ENCODE measurements around the gene SFXN3. TPM values are rescaled to one million over a fixed set of nuclear protein-coding genes. Genes with fewer than 3 reads are reported as not detected.

SFXN3 gene
- total and polyA plus RNA-seq, 10 of the 15 experiments (the other 5 are each of a cell fraction or from before 2014, with no cell fraction given), result 0.05 to 11.3 (median 1.2) TPM

DNA sequence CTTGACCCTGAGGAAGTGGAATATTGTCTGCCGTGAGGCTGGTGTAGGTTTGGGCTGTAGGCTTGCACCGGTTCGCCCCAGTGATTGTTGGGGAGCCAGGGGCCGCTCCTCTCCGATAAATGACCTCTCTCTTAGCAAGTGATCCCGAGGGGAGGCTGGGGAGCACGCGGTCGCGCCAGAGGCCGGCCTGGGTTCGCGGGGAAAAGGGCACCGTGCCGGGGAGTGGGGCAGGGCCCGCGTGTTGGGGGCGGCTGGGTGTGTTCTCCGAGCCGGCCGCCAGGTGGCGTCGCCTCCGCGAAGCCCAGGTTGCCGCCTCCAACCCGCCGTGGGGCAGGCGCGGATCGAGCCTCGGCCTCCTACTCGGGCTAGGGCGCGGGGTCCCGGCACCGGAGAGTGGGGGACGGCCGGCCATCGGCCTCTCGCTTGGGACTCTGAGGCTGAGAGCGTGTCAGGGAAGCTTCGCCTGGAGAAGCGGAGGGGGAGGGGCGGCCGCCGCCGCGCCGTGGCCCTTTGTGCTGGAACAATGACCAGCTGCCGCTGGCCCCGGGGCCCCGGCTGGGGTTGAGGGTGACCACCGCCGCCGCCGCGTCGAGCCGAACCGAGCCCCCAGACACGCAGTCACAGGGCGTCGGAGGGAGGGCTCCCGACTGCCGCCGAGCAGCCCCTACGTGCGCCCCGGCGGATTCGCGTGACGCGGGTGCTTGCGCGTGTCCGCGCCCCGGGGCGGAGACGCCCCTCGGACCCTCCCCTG lies 31.9 kb upstream of the SFXN3 start (continued):
- TF ChIP-seq ATF7 (IDR thresholded peaks at IDR 0.05; ENCODE audit: low read depth) (no peak), NR2F1 (conservative IDR thresholded peaks at IDR 0.05) (peak; percentile 48; the same call in 1 of the 2 replicates), SIX5 (IDR thresholded peaks at IDR 0.05; ENCODE audit: low read depth, low read length, severe bottlenecking) (no peak), IKZF1 (conservative IDR thresholded peaks at IDR 0.05) (peak; percentile 78), FOXM1 (IDR thresholded peaks at IDR 0.05; ENCODE audit: low read depth, low read length) (no peak), YY1 (IDR thresholded peaks at IDR 0.05; ENCODE audit: low read depth, low read length) (peak; percentile 64), SMC3 (IDR thresholded peaks at IDR 0.05; ENCODE audit: borderline replicate concordance, low read length) (peak; percentile 43), MYB (IDR thresholded peaks at IDR 0.05; ENCODE audit: borderline replicate concordance, low read depth, low read length) (no peak), ESRRA (IDR thresholded peaks at IDR 0.05; ENCODE audit: low read length) (no peak), POLR2AphosphoS5 (IDR thresholded peaks at IDR 0.05; ENCODE audit: low read length) (no peak), MXI1 (IDR thresholded peaks at IDR 0.05; ENCODE audit: low read depth, low read length) (0 out of 2 replicates have a peak, but pooled peaks have one; percentile 9), BCL11A (IDR thresholded peaks at IDR 0.05; ENCODE audit: low read depth, low read length) (no peak), ZNF622 (IDR thresholded peaks at IDR 0.05) (no peak), RELA (IDR thresholded peaks at IDR 0.05; ENCODE audit: borderline replicate concordance, partially characterized antibody) (peak; percentile 14), RB1 (IDR thresholded peaks at IDR 0.05; ENCODE audit: borderline replicate concordance) (peak; percentile 86; the same call in 1 of the 2 replicates), YBX1 (IDR thresholded peaks at IDR 0.05) (no peak), ZSCAN29 (IDR thresholded peaks at IDR 0.05) (0 out of 2 replicates have a peak, but pooled peaks have one; percentile 5), POLR2AphosphoS2 (IDR thresholded peaks at IDR 0.05; ENCODE audit: low read depth, low read length) (peak; percentile 79; the same call in 1 of the 2 replicates)
- TF ChIP-seq, protein P1, sequence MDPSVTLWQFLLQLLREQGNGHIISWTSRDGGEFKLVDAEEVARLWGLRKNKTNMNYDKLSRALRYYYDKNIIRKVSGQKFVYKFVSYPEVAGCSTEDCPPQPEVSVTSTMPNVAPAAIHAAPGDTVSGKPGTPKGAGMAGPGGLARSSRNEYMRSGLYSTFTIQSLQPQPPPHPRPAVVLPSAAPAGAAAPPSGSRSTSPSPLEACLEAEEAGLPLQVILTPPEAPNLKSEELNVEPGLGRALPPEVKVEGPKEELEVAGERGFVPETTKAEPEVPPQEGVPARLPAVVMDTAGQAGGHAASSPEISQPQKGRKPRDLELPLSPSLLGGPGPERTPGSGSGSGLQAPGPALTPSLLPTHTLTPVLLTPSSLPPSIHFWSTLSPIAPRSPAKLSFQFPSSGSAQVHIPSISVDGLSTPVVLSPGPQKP (IDR thresholded peaks at IDR 0.05; ENCODE audit: low read depth, low read length), result no peak
- TF ChIP-seq, protein P2, sequence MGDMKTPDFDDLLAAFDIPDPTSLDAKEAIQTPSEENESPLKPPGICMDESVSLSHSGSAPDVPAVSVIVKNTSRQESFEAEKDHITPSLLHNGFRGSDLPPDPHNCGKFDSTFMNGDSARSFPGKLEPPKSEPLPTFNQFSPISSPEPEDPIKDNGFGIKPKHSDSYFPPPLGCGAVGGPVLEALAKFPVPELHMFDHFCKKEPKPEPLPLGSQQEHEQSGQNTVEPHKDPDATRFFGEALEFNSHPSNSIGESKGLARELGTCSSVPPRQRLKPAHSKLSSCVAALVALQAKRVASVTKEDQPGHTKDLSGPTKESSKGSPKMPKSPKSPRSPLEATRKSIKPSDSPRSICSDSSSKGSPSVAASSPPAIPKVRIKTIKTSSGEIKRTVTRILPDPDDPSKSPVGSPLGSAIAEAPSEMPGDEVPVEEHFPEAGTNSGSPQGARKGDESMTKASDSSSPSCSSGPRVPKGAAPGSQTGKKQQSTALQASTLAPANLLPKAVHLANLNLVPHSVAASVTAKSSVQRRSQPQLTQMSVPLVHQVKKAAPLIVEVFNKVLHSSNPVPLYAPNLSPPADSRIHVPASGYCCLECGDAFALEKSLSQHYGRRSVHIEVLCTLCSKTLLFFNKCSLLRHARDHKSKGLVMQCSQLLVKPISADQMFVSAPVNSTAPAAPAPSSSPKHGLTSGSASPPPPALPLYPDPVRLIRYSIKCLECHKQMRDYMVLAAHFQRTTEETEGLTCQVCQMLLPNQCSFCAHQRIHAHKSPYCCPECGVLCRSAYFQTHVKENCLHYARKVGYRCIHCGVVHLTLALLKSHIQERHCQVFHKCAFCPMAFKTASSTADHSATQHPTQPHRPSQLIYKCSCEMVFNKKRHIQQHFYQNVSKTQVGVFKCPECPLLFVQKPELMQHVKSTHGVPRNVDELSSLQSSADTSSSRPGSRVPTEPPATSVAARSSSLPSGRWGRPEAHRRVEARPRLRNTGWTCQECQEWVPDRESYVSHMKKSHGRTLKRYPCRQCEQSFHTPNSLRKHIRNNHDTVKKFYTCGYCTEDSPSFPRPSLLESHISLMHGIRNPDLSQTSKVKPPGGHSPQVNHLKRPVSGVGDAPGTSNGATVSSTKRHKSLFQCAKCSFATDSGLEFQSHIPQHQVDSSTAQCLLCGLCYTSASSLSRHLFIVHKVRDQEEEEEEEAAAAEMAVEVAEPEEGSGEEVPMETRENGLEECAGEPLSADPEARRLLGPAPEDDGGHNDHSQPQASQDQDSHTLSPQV (IDR thresholded peaks at IDR 0.05), result peak; percentile 70; the same call in 1 of the 2 replicates
- TF ChIP-seq, protein P3, sequence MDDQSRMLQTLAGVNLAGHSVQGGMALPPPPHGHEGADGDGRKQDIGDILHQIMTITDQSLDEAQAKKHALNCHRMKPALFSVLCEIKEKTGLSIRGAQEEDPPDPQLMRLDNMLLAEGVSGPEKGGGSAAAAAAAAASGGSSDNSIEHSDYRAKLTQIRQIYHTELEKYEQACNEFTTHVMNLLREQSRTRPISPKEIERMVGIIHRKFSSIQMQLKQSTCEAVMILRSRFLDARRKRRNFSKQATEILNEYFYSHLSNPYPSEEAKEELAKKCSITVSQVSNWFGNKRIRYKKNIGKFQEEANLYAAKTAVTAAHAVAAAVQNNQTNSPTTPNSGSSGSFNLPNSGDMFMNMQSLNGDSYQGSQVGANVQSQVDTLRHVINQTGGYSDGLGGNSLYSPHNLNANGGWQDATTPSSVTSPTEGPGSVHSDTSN (IDR thresholded peaks at IDR 0.05; ENCODE audit: insufficient replicate concordance, low read depth, low read length), result no peak
- TF ChIP-seq, protein P4, sequence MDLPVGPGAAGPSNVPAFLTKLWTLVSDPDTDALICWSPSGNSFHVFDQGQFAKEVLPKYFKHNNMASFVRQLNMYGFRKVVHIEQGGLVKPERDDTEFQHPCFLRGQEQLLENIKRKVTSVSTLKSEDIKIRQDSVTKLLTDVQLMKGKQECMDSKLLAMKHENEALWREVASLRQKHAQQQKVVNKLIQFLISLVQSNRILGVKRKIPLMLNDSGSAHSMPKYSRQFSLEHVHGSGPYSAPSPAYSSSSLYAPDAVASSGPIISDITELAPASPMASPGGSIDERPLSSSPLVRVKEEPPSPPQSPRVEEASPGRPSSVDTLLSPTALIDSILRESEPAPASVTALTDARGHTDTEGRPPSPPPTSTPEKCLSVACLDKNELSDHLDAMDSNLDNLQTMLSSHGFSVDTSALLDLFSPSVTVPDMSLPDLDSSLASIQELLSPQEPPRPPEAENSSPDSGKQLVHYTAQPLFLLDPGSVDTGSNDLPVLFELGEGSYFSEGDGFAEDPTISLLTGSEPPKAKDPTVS (IDR thresholded peaks at IDR 0.05; ENCODE audit: low read depth, low read length), result no peak
